GM19467 (cell line): ENCODE measurements around the gene ATG2A.

Source experiments
- ATAC-seq: cut with Tn5 transposase; IDR thresholded peaks from one replicate; pipeline ENCODE4 v1.9.1; 2021; ENCODE audit warnings: mild to moderate bottlenecking, moderate library complexity; ENCODE audit not compliant: unreplicated experiment

Gene ATG2A

DNA sequence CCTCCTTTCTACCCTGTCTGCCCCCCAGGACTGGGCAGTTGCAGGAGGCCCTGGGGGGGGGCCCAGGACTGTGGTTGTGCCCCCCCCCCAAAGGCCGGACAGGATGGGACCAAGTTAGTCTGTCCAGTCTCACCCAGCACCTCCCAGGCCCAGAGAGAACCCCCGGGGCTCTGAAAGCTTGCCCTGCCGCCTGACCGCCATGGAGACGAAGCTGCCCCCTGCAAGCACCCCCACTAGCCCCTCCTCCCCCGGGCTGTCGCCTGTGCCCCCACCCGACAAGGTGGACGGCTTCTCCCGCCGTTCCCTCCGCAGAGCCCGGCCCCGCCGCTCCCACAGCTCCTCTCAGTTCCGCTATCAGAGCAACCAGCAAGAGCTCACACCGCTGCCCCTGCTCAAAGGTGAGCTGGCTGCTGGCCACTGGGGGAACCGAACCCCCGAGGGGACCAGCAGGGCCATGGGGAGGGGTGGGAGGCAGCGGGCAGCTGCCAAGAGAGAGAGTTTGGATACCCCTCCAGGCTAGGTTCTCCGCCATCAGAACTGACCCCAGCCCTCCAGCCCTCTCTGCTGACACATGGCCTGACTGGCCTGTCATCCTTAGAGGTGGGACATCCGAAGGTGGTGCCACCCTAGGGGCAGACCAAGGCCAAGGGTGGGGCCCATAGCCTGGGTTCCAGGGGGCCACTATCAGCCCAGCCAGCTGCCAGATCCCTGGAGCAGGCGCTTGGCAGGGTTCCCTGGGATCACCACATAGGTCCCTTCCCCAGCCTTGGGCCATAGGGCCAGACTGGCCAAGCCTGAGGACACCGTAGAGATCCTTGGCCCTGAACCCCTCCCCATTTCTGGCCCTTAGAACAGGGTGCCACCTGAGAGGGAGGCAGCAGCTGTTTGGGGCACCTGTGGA lies 8.8 kb upstream of the ATG2A start:
- no peak for ATAC-seq

DNA sequence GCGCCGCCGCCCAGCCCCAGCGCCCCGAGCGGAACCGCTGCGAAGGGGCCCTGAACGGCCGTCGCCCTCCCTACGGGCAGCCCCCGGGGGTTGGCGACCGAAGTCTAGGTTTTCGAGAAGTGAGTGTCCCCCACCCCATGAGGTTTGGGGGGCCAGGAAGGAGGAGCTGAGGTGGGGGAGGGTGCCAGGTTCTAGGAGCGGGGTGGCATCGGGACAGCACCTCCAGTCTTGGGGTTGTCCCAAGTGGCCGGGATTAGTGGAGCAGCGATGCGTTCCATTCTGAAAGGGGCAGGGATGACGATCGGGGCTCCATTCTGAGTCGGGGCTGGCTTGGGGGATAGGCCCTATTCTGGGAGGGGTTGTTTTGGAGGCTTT lies 7.9 kb upstream of the ATG2A start:
- peak; percentile 7 for ATAC-seq

GRCh38 chr11:64923944-64924909 lies 7.2 kb upstream of the ATG2A start, which contains the start of gene PPP2R5B:
TSS of gene PPP2R5B (plus strand) at chr11:64924689. CDS start at chr11:64925735, 1,046 bp downstream.
- peak; percentile 68 for ATAC-seq

GRCh38 chr11:64923151-64923661 lies 6.2 kb upstream of the ATG2A start:
- ATAC-seq = no peak

DNA sequence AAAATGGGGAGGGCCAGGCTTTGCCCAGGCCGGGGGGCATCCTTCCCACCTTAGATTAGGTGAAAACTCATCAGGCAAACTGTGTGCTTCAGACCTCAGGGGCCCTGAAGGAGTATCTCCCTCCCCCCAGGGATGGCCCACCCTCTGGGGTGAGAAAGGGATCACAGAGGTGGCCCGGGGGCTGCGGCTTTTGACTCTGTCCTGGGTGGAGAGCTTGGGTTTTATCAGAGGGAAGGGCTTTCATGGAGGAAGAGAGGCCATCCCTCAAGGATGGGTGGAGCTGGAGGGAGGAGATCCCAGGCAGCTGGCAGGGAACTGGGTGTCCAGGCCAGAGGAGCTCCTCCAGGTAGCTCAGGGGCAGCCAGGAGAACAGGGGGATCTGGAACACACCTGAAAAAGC lies 4.4 kb upstream of the ATG2A start:
- ATAC-seq = no peak

GRCh38 chr11:64920124-64920523 lies 3.1 kb upstream of the ATG2A start:
- ATAC-seq = no peak

- no peak for ATAC-seq
These were observed 2.6 kb upstream of the ATG2A start for GRCh38 chr11:64919627-64920026.

DNA sequence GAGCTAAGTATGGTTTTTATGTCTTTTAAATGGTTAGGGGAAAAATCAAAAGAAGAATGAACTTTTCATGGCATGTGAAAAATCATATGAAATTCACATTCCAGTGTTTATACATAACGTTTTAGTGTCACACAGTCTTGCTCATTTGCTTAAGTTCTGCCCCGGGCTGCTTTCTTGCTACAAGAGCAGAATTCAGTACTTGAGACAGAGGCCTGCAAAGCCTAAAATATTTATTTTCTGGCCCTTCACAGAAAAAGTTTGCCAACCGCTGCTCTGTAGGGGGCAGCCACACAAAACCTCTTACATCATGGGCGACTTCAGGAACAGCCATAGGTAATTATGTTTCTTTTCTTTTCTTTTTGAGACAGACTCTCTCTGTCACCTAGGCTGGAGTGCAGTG lies 1.0 kb upstream of the ATG2A start:
- ATAC-seq = no peak

- ATAC-seq = no peak
These were observed 620 bp upstream of the ATG2A start for GRCh38 chr11:64917663-64917995.

DNA sequence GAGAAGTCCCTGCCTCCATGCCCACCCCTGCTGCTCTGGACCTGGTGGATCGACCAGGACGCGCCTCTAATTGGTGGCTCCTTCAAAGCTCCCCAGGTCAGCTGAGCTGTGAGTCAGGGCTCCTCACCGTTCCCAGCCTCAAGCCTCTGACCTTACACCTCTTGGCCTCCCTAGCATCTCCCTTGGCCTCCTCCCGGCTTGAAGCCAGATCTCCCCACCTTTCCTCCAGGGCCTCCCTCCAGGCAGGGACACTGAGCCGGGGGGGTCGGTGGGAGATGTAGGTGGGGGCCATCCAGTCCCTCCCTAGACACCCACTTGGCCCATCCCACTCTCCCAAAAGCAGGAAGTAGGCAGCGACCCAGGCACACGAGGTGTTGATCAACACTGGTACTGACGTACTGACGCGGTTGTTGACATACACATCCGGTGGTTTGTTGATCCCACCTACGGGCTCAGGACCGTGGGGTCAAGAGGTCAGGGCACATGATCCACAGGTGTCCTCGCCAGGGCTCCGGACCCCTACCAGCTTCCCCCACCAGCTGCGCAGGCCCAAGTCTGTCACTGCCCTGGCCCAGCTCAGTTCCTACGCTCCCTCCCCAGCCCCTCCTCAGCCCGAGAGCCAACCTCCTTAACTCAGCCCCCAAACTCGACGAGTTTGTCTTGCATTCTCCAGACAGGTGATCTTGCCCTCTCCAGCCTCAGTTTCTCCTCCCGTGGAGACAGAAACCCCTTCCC lies 802 bp downstream of the ATG2A start:
- no peak for ATAC-seq

DNA sequence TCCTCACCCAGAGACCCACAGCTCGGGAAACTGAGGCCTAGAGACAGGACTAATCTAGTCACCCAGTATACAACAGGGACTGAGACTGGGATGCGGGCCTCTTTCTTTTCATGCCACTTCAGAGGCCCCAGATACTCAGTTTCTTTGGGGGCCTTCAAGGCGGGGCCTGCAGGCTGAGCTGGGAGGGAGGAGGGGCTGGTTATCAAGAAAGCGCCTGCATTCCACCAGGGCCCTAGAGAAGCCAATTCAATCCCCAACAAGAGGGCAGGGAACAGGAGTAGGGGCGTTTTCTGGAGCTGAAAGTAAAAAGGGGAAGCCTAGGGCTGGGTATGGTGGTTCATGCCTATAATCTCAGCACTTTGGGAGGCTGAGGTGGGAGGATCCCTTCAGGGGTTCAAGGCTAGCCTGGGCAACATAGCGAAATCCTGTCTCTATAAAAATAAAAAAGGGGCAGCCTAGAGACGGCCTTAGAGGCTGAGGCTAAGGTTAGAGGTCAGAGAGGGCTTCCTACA lies 1.6 kb downstream of the ATG2A start:
- ATAC-seq = no peak

DNA sequence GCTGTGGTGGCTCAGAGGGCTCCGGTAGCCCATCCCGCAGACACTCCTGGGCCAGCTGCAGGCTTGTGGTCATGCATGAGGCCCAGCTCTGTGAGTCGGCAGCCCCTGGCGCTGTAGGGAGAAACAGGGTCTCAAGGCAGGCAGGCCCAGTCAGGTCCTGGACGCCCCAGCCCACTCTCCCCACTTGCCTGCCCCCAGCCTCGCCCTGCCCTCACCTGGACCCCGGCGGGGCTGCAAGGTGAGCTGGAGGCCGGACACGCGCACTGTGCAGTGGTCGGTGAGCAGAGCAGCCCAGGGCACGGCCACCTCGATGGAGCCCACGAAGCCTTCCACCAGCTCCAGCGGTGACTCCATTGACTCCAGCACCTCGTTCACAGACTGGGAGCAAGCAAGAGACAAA lies 2.9 kb downstream of the ATG2A start:
- ATAC-seq = no peak

DNA sequence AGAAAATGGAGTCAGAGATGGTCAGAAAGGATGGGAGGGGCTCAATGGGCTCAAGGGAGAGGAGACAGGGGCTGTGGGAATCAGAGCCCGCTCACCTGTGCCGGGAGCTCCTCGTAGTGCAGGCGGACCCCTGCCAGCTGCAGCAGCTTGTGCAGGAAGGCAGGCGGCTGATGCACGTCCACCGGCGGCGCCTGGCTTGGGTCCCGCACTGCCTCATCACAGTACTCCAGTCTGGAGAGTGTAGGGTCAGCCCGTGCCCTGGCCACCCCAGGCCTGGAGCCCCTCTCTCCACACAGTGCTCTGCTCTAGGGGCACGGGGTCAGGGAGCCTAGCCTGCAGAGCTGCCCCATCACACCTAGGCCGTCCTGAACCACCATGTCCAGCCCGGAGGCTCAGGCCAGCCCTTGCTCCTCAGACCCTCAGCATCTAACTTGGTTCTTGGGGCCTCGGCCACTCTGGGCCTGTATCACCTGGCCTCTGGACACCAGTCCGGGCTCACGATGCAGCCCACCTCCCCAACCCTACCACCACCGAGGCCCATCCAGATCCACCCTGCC lies 3.8 kb downstream of the ATG2A start:
- no peak for ATAC-seq

- no peak for ATAC-seq
These were observed 5.3 kb downstream of the ATG2A start for GRCh38 chr11:64911689-64912088.

DNA sequence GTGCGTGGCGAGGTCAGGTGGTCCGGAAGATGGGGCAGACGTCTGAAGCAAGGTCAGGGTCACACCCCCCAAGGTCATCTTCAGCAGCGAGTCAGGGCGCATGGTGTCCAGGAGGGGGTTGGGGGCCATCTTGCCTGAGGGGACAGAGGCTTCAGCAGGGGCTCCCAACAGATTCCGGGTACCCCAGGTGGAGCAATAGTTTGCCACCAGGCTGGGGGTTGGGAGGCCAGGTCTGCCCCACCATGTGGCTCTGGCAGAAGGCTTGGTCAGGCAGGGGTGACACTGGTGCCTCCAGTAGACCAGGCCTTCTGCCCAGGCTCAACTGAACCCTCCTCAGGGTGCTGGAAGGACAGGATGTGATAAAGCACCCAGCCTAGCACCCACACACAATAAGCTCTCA lies 5.9 kb downstream of the ATG2A start:
- ATAC-seq = no peak

GRCh38 chr11:64910451-64911093 lies 6.4 kb downstream of the ATG2A start:
- no peak for ATAC-seq

- ATAC-seq = no peak
These were observed 7.2 kb downstream of the ATG2A start for GRCh38 chr11:64909653-64910343.

- ATAC-seq = no peak
These were observed 8.2 kb downstream of the ATG2A start for GRCh38 chr11:64908766-64909165.

DNA sequence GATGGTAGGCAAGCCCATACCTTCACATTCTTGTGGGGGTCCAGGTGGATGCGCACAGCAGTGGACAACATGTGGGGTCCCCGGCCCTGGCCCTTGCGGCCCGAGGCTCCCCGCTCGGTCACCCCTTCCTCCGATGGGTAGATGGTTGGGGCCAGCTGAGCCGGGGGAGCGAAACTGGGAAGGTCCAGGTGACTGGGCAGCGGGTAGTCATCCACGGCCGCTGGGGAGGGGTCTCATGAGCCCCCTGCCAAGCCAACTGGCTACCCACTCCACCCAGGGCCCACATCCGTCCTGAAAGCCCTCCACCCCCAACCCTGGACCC lies 10.7 kb downstream of the ATG2A start:
- ATAC-seq = no peak
